ENCODE data around the gene SMOC2.

- TF ChIP-seq CTCF (IDR thresholded peaks at IDR 0.05) (no peak), GABPA (IDR thresholded peaks at IDR 0.05; ENCODE audit: low read depth) (no peak), MEF2A (IDR thresholded peaks at IDR 0.05; ENCODE audit: borderline replicate concordance, low read depth) (no peak), POLR2AphosphoS5 (IDR thresholded peaks at IDR 0.05; ENCODE audit: low read depth, low read length) (no peak), FOXM1 (IDR thresholded peaks at IDR 0.05; ENCODE audit: low read depth) (no peak), SMC3 (IDR thresholded peaks at IDR 0.05; ENCODE audit: low read depth, low read length) (no peak)
Measured at GRCh38 chr6:168411130-168411529, 29.9 kb upstream of the SMOC2 start.
